HG03575 (cell line): ENCODE measurements around the gene MBTPS2.
"Not testable (repeated sequence)": the region's sequence is repeated elsewhere in the genome, so short reads cannot be mapped to it uniquely, and the experiment has no call there.

Source experiments
- ATAC-seq: cut with Tn5 transposase; IDR thresholded peaks from one replicate; pipeline ENCODE4 v1.9.1; 2021; ENCODE audit not compliant: unreplicated experiment, insufficient number of reproducible peaks, low FRiP score; ENCODE audit errors: extremely low read depth

MBTPS2 gene

GRCh38 chrX:21839334-21840192 is at the start of gene MBTPS2:
TSS of gene MBTPS2 (plus strand) at chrX:21839617. CDS start at chrX:21839735, 118 bp downstream.
- ATAC-seq: peak; percentile 63

- ATAC-seq: no peak
These were observed 40.7 kb upstream of the MBTPS2 start for GRCh38 chrX:21798677-21799219.

- ATAC-seq: no peak
These were observed 39.6 kb upstream of the MBTPS2 start for GRCh38 chrX:21799767-21800166.

DNA sequence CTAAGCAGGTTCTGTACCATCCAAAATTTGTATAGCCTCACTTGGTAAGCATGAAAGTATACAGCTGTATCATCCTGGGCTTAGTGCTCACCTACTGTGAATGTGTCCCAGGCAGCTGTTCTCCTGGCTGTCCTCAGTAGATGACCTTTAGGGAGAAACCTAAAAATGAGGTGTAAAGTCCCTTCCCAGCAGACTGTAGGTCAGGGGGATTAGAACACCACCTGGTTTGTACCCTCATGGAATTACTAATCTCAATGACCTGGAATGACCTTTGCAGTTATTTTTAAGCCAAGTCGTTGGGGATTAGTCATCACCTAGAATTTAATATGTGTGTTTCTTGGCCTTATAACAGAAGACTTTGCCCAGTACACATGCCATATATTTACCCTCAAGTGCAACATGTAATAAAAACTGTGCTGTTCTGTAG is 39.1 kb upstream of the MBTPS2 start:
- ATAC-seq: no peak

GRCh38 chrX:21802054-21802670 is 37.3 kb upstream of the MBTPS2 start:
- ATAC-seq: no peak

- no peak for ATAC-seq
These were observed 36.6 kb upstream of the MBTPS2 start for GRCh38 chrX:21802839-21803238.

DNA sequence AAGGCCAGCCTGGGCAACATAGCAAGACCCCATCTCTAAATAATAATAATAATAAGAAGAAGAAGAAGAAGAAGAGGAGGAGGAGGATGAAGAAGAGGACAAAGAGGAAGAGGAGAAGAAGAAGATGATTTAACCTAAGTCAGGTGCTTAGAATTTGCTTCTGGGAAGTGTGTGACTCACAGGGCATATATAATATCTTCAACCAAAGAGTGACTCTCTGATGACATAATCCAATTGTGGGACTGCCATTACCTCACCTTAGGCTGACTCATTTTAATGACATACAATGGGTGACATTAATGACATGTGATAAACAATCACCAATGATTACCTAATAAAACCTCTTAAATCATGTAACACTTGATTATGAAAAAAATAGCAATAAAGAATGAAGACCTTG is 32.7 kb upstream of the MBTPS2 start:
- no peak for ATAC-seq

DNA sequence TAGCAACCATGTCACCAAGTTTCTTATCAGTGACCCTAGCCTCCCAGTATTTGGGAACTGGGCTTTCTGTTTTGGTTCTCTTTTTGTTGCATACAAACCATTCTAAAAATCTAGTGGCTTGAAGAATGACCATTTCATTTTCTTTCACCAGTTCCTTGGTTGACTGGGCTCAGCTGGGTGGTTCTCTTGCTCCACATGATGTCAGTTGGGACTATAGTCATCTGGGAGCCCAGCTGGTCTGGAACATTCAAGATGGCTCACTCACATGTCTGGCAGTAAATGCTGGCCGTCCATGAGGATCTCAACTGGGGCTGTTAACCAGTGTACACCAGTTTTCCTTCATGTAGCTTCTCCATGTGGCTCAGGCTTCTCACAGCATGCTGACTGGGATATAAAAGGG is 27.6 kb upstream of the MBTPS2 start:
- no peak for ATAC-seq

GRCh38 chrX:21812628-21813027 is 26.8 kb upstream of the MBTPS2 start:
- ATAC-seq: no peak

- ATAC-seq: no peak
These were observed 25.6 kb upstream of the MBTPS2 start for GRCh38 chrX:21813612-21814368.

GRCh38 chrX:21816136-21816535 is 23.3 kb upstream of the MBTPS2 start:
- ATAC-seq: no peak

DNA sequence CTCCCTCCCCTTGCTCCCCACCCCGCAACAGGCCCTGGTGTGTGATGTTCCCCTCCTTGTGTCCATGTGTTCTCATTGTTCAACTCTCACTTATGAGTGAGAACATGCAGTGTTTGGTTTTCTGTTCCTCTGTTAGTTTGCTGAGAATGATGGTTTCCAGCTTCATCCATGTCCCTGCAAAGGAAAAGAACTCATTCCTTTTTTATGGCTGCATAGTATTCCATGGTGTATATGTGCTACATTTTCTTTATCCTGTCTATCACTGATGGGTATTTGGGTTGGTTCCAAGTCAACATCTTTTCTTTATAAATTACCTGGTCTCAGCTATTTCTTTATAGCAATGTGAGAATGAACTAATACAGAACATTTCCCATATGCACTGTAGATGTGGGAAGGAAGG is 19.2 kb upstream of the MBTPS2 start:
- ATAC-seq: not testable (repeated sequence)

DNA sequence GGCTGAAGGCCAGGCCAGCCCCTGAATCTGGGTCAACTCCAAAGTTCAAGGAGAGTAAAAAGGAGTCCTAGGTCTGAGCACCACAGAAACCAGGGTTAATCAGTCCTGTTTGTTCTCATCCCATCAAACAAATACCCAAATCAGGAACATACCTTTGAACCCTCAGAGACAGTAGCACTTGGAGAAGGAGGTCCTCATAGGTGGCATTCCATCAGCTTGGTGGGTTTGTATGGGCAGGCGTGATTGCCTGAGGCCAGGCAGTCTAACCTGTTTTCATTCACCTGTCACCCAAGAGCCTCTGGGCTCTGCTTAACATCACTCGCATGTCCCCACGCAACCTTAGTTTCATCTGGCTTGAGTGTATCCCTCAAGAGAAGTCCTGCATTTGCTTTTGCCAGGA is 17.5 kb upstream of the MBTPS2 start:
- no peak for ATAC-seq

DNA sequence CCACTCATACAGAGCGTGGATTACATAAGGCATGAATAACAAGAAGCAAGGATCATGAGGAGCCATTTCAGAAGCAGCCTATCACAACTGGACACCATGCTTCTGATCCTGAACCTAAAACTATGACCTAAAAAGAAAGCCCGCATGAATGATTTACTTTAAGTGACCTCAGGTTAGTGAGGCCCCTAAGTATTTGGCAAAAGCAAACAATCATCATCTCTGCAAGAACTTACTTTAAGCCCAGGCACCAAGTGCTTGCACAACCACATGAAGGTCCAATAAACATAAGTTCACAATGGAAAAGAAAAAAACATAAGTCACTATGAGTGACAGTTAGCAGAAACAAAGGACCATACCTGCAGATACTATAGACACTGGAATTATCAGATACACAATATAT is 7.9 kb upstream of the MBTPS2 start:
- no peak for ATAC-seq

DNA sequence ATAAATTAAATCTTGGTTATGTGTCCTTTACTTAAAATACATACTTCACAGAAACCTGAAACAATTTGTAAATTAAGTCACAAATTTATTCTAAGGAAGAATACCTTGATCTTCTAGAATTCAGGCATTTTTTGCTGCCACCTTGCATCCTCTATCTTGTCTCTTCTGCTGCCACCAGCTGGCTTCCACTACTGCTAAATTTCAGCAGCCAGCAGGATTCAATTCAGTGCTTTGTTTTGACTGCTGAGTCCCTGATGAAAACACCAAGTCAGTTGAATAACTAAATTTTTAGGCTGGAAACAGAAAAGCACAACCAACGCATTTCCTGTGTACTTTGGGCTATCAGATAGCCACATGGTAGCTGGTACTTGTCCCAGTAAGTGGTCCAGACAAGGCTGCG is 2.4 kb upstream of the MBTPS2 start:
- no peak for ATAC-seq

DNA sequence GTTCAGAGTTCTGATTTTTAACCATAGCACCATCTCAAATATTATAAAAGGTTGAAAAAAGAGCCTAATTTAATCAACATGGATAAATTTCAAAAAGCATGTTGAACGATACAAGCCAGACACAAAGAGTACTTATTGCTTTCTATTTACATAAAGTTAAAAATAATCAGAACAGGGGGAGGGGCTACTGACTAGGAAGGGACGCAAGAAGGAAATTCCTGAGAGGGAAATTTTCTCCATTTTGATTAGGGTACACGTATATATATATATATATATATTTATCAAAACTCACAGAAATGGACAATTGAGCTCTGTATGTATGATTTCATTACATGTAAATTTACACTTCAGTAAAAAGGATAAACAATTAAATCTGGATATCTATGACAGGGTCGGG is 482 bp upstream of the MBTPS2 start:
- no peak for ATAC-seq

- no peak for ATAC-seq
These were observed 752 bp downstream of the MBTPS2 start for GRCh38 chrX:21840193-21840545.

DNA sequence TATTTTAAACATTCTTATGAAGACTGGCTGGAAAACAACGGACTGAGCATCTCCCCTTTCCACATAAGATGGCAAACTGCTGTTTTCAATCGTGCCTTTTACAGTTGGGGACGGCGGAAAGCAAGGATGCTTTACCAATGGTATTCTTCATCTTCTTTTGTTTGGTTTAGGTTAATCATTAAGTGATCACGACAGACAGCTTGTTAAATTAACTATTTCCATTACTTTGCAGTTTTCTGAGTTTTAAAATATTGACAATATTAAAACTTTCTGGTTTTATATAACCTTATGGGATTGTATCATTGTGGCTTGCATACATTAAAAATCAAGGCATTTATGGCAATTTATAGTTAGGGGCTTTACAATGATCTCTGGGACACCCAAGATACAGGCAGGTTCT is 3.8 kb downstream of the MBTPS2 start:
- ATAC-seq: no peak

DNA sequence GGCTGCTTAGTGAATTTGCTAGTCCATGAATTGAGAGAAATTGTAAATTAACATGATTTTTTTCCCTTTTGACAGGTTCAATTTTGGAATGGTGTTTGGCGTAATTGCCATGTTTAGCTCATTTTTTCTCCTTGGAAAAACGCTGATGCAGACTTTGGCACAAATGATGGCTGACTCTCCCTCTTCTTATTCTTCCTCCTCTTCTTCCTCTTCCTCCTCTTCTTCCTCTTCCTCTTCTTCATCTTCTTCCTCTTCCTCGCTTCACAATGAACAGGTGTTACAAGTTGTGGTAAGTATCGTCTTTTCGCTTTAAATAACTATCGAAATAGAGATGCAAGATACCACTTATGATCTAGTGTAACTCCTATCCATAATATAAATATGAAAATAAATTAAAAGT is 5.7 kb downstream of the MBTPS2 start:
- ATAC-seq: no peak

DNA sequence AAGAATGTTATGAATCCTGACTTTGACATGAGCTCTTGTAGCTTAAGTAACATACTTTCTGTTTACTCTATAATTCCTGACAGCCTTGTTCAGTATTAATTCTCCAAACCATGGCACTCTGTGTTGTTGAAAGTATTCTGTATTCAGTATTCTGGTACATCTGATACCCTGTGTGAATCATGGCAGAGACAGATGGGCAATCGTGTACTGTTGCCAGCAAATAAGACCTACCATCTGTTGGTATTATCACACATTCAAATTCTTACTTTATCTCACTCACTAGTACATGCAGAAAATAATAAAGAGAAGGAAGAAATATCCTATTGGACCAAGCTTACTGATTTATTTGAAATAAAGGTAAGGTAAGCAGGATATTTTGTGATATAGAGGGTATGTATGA is 7.9 kb downstream of the MBTPS2 start:
- ATAC-seq: no peak
